H9 (cell line): Measurements from ENCODE around the gene ERI3. TPM values are rescaled to one million over a fixed set of nuclear protein-coding genes. Genes with fewer than 3 reads are reported as not detected.

Experiments used
- DNase-seq: peaks from one replicate; pipeline ENCODE4 v3.0.0-alpha.2; 2017
- H2AFZ ChIP-seq: one replicate; pipeline ENCODE4 v1.6.1; 2013; ENCODE audit warnings: mild to moderate bottlenecking, low read length, control low read depth, moderate library complexity
- H2AK5ac ChIP-seq: 2 replicates; pipeline ENCODE4 v1.6.1; 2013; ENCODE audit warnings: low read length, control low read depth, mixed read lengths; ENCODE audit not compliant: insufficient read length
- H2BK120ac ChIP-seq: one replicate; pipeline ENCODE4 v1.6.1; 2013; ENCODE audit warnings: low read depth, mild to moderate bottlenecking, low read length, control low read depth, inconsistent platforms; ENCODE audit not compliant: poor library complexity, severe bottlenecking
- H2BK12ac ChIP-seq: 2 replicates; pipeline ENCODE4 v1.6.1; 2013; ENCODE audit warnings: low read length, control low read depth, mixed read lengths, low read depth; ENCODE audit not compliant: insufficient read length
- H2BK15ac ChIP-seq: 2 replicates; pipeline ENCODE4 v1.6.1; 2013; ENCODE audit warnings: low read depth, low read length, control low read depth
- H2BK20ac ChIP-seq: one replicate; pipeline ENCODE4 v1.6.1; 2013; ENCODE audit warnings: low read depth, mild to moderate bottlenecking, low read length, control low read depth, inconsistent platforms; ENCODE audit not compliant: poor library complexity, severe bottlenecking
- H2BK5ac ChIP-seq: 2 replicates; pipeline ENCODE4 v1.6.1; 2013; ENCODE audit warnings: low read length, control low read depth, mixed read lengths; ENCODE audit not compliant: insufficient read length
- H3K14ac ChIP-seq: 2 replicates; pipeline ENCODE4 v1.6.1; 2013; ENCODE audit warnings: low read length, control low read depth; ENCODE audit not compliant: insufficient read depth
- H3K18ac ChIP-seq: 2 replicates; pipeline ENCODE4 v1.6.1; 2013; ENCODE audit warnings: low read depth, mild to moderate bottlenecking, mixed read lengths, low read length, control low read depth; ENCODE audit not compliant: insufficient read length
- H3K23ac ChIP-seq: 2 replicates; pipeline ENCODE4 v1.6.1; 2013; ENCODE audit warnings: low read length, control low read depth, mixed read lengths, low read depth; ENCODE audit not compliant: insufficient read length
- H3K23me2 ChIP-seq: 2 replicates; pipeline ENCODE4 v1.6.1; 2013; ENCODE audit warnings: low read depth, mild to moderate bottlenecking, mixed read lengths, low read length, control low read depth; ENCODE audit not compliant: insufficient read length, poor library complexity, severe bottlenecking
- H3K27ac ChIP-seq: 2 replicates; pipeline ENCODE4 v1.5.1; 2013; ENCODE audit warnings: low read length, control low read depth, mixed read lengths, low read depth; ENCODE audit not compliant: insufficient read length
- H3K27me3 ChIP-seq: 2 replicates; pipeline ENCODE4 v1.6.1; 2013; ENCODE audit warnings: low read length, control low read depth, inconsistent platforms; ENCODE audit not compliant: insufficient read depth
- H3K4ac ChIP-seq: 2 replicates; pipeline ENCODE4 v1.6.1; 2013; ENCODE audit warnings: low read depth, mild to moderate bottlenecking, control low read depth, inconsistent platforms, low read length, moderate library complexity
- H3K4me1 ChIP-seq: 2 replicates; pipeline ENCODE4 v1.6.1; 2013; ENCODE audit warnings: low read length, control low read depth, inconsistent platforms; ENCODE audit not compliant: insufficient read depth
- H3K4me2 ChIP-seq: 2 replicates; pipeline ENCODE4 v1.6.1; 2013; ENCODE audit warnings: low read length, control low read depth, mixed read lengths; ENCODE audit not compliant: insufficient read length, insufficient read depth
- H3K56ac ChIP-seq: 2 replicates; pipeline ENCODE4 v1.6.1; 2013; ENCODE audit warnings: low read depth, mild to moderate bottlenecking, mixed read lengths, low read length, control low read depth; ENCODE audit not compliant: insufficient read length
- H3K79me1 ChIP-seq: 2 replicates; pipeline ENCODE4 v1.6.1; 2013; ENCODE audit warnings: low read depth, mild to moderate bottlenecking, moderate library complexity, low read length, control low read depth, inconsistent platforms; ENCODE audit not compliant: insufficient read depth, poor library complexity, severe bottlenecking
- H3K79me2 ChIP-seq: 2 replicates; pipeline ENCODE4 v1.6.1; 2013; ENCODE audit warnings: low read length, control low read depth, inconsistent platforms; ENCODE audit not compliant: insufficient read depth
- H3K9ac ChIP-seq: 2 replicates; pipeline ENCODE4 v1.6.1; 2013; ENCODE audit warnings: low read length, control low read depth, mixed read lengths; ENCODE audit not compliant: insufficient read length; ENCODE audit errors: extremely low read depth
- H3K9me3 ChIP-seq: one replicate; pipeline ENCODE4 v1.6.1; 2013; ENCODE audit warnings: low read depth, low read length, inconsistent platforms; ENCODE audit not compliant: control insufficient read depth
- H3T11ph ChIP-seq: one replicate; pipeline ENCODE4 v1.6.1; 2013; ENCODE audit warnings: mild to moderate bottlenecking, low read length, control low read depth, inconsistent platforms
- H4K20me1 ChIP-seq: one replicate; pipeline ENCODE4 v1.6.1; 2013; ENCODE audit not compliant: control insufficient read depth, insufficient read length, insufficient read depth
- H4K5ac ChIP-seq: 2 replicates; pipeline ENCODE4 v1.6.1; 2013; ENCODE audit warnings: low read depth, mild to moderate bottlenecking, mixed read lengths, low read length, control low read depth; ENCODE audit not compliant: insufficient read length
- H4K8ac ChIP-seq: replicated peaks from 2 replicates; pipeline ENCODE4 v1.6.1; 2013; ENCODE audit warnings: low read length, control low read depth, mixed read lengths, low read depth; ENCODE audit not compliant: insufficient read length
- H4K91ac ChIP-seq: 2 replicates; pipeline ENCODE4 v1.6.1; 2013; ENCODE audit warnings: low read depth, mild to moderate bottlenecking, moderate library complexity, mixed read lengths, low read length, control low read depth; ENCODE audit not compliant: insufficient read length
- H3K27ac Mint-ChIP-seq, 3 experiments: 2 replicates in 2 of 3; 3 replicates in 1 of 3; pipeline ENCODE4 v1.8.0; 2020 to 2021; ENCODE audit warnings: mixed read lengths in 3 of 3, mild to moderate bottlenecking in 1 of 3, moderate library complexity in 1 of 3
- H3K27me3 Mint-ChIP-seq: 2 replicates; pipeline ENCODE4 v1.8.0; 2021; ENCODE audit warnings: low read depth, mild to moderate bottlenecking, moderate library complexity, mixed read lengths
- H3K36me3 Mint-ChIP-seq, 3 experiments: 2 replicates in 2 of 3; 3 replicates in 1 of 3; pipeline ENCODE4 v1.8.0; 2020 to 2021; ENCODE audit warnings: low read depth in 3 of 3, mixed read lengths in 3 of 3; ENCODE audit not compliant: insufficient read depth in 1 of 3
- H3K4me1 Mint-ChIP-seq, 2 experiments: 2 replicates each; pipeline ENCODE4 v1.8.0; 2020; ENCODE audit warnings: mixed read lengths in 2 of 2
- H3K4me3 Mint-ChIP-seq, 2 experiments: 2 replicates in 1 of 2; 3 replicates in 1 of 2; pipeline ENCODE4 v1.8.0; 2020 to 2021; ENCODE audit warnings: mild to moderate bottlenecking in 2 of 2, mixed read lengths in 2 of 2, moderate library complexity in 1 of 2
- H3K9me3 Mint-ChIP-seq, 2 experiments: 2 replicates in 1 of 2; 3 replicates in 1 of 2; pipeline ENCODE4 v1.8.0; 2020; ENCODE audit warnings: mild to moderate bottlenecking in 2 of 2, mixed read lengths in 2 of 2, moderate library complexity in 1 of 2
- CTCF ChIP-seq: fragments of 200-600 bp; sonication (generic); conservative IDR thresholded peaks from 3 replicates; pipeline ENCODE4 v1.8.0; 2021; ENCODE audit warnings: antibody characterized with exemption, mild to moderate bottlenecking
- WGBS: extraction: QIAGEN DNeasy Blood & Tissue Kit; methylation state at CpG from one replicate; pipeline ENCODE4 v1.1.7; 2013; ENCODE audit warnings: missing lambda C conversion rate, low lambda C conversion rate, mixed read lengths; ENCODE audit not compliant: insufficient read length; ENCODE audit errors: extremely low coverage; 5-methylcytosine and 5-hydroxymethylcytosine counted together
- total RNA-seq: library from RNA; stranded (reverse); gene quantifications from 2 replicates; pipeline ENCODE4 v1.2.1, GENCODE V29; 2021

The ERI3 gene
- total RNA-seq, 1 experiment from 2014 or later = 61.6 TPM

GRCh38 chr1:44242746-44243145 is 112.3 kb downstream of the ERI3 start:
- no peak overlapping the region for H3K27ac ChIP-seq

More at GRCh38 chr1:44242746-44243145, 112.3 kb downstream of the ERI3 start:
- Histone ChIP-seq H3K56ac (no peak overlapping the region), H3K23me2 (no peaks in the 10 kb centered on the region), H3K4me2 (no peak overlapping the region), H3K23ac (no peak overlapping the region), H4K20me1 (no peaks in the 10 kb centered on the region), H2AK5ac (no peak overlapping the region), H4K5ac (no peak overlapping the region), H2AFZ (no peak overlapping the region), H2BK5ac (no peak overlapping the region), H3K14ac (no peak overlapping the region; the same call in 1 of the 2 replicates), H3K79me2 (no peaks in the 10 kb centered on the region), H3K9me3 (no peaks in the 10 kb centered on the region), H3K4me1 (peaks cover 3% of the 10 kb centered on the region; the same call in 1 of the 2 replicates), H3T11ph (no peak overlapping the region), H4K8ac (no peak overlapping the region), H3K18ac (no peak overlapping the region), H2BK20ac (no peak overlapping the region), H4K91ac (no peak overlapping the region), H3K27me3 (no peaks in the 10 kb centered on the region; the same call in 1 of the 2 replicates), H2BK15ac (no peak overlapping the region), H2BK120ac (no peak overlapping the region), H3K9ac (no peak overlapping the region), H3K4ac (no peak overlapping the region), H3K79me1 (no peaks in the 10 kb centered on the region), H2BK12ac (no peak overlapping the region)
- no peak overlapping the region; a peak in 1 of 7 replicates for H3K27ac Mint-ChIP-seq
- H3K4me1 Mint-ChIP-seq = peaks cover 16 to 43% of the 10 kb centered on the region in 2 experiments
- no peaks in the 10 kb centered on the region for H3K27me3 Mint-ChIP-seq
- no peak for TF ChIP-seq CTCF
- peaks cover 5 to 14% (median 5%) of the 10 kb centered on the region in 3 experiments; a peak in 6 of 7 replicates for H3K36me3 Mint-ChIP-seq
- H3K9me3 Mint-ChIP-seq = no peaks in the 10 kb centered on the region
- H3K4me3 Mint-ChIP-seq = no peak overlapping the region
- WGBS = no CpG with 5 or more reads among the region's 16 CpGs
- DNase-seq = no peak
